Breast epithelium (tissue), 3 donors: ENCODE data around the gene MARCHF2.

Experiments used
- POLR2A ChIP-seq: fragments of 450-650 bp; IDR thresholded peaks from one replicate; pipeline ENCODE4 v1.6.1; 2016; ENCODE audit warnings: antibody characterized with exemption, mild to moderate bottlenecking, moderate library complexity
- TF ChIP-seq, protein P1 (sequence below), 3 donors: fragments of 450-650 bp; IDR thresholded peaks; one replicate each; pipeline ENCODE4 v1.5.1; 2016 to 2017; ENCODE audit warnings: antibody characterized with exemption in 3 of 3, mild to moderate bottlenecking in 3 of 3, moderate library complexity in 3 of 3

DNA sequence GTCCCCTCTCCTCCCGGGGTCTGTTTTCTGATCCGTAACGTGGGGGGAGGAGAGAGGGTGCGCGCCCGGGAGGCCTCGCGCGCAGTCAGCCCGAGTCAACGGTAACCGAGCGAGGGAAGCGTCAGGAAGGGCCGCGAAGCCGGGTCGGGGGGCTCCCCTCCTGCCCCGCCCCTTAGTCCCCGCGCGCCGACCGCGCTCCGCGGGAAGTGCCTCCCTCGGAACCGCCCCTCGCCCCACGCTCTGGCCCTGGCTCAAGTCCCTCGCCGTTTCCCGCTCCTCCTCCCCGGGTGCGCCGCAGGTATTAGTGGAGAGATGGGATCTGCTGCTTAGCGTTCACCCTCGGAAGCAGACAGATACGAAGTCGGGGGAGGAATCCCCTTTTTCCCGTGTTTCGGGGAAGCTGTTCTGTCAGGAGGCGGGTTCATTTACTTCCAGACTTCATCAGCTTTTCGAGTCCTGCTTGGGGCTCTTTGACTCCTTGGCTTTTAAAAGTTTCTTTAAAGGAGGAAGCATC, 32.4 kb downstream of the MARCHF2 start:
- TF ChIP-seq, protein P1, sequence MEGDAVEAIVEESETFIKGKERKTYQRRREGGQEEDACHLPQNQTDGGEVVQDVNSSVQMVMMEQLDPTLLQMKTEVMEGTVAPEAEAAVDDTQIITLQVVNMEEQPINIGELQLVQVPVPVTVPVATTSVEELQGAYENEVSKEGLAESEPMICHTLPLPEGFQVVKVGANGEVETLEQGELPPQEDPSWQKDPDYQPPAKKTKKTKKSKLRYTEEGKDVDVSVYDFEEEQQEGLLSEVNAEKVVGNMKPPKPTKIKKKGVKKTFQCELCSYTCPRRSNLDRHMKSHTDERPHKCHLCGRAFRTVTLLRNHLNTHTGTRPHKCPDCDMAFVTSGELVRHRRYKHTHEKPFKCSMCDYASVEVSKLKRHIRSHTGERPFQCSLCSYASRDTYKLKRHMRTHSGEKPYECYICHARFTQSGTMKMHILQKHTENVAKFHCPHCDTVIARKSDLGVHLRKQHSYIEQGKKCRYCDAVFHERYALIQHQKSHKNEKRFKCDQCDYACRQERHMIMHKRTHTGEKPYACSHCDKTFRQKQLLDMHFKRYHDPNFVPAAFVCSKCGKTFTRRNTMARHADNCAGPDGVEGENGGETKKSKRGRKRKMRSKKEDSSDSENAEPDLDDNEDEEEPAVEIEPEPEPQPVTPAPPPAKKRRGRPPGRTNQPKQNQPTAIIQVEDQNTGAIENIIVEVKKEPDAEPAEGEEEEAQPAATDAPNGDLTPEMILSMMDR (IDR thresholded peaks at IDR 0.05), result no peak
- TF ChIP-seq POLR2A, result no peak
